Fibroblast of the conjunctiva (primary cell): ENCODE data around the gene PROK2.

ENCODE experiments used
- DNase-seq: peaks from one replicate; pipeline ENCODE4 v3.0.0-alpha.2; 2010; ENCODE audit warnings: low read depth

PROK2 gene

DNA sequence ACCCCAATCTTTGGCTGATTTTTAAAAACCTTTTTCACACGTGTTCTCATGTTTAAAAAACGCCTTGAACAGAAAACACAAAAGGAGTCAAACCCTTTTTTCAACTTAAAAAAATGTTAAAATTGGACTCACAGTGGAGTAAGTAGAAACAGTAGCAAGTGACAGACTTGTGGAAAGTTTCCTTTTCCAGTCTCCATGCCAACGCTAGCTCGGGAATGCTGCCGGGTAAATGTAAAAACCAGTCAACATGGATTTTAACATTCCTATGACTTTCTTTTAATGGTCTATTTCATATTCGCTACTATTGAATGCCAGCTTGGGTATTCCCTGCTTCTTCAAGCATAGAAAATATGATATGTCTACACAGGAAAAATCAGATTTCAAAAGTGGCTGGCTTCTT lies 1.6 kb upstream of the PROK2 start:
- DNase-seq = no peak

DNA sequence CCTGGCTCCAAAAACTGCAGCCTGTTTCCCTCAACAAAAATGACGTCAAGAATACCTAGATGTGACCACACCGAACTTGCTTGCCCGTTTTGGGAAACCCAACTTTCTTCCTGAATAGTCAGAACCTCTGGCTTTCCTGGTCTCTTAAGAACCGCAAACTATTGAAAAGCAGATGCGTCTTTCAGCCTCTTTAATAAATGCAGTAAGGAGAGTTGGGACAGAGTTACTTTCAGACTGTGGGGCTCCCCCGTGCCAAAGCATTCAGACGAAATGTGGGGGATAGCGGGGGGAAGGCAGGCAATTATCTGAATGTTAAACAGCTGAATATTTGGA lies 1.2 kb upstream of the PROK2 start:
- DNase-seq = no peak

DNA sequence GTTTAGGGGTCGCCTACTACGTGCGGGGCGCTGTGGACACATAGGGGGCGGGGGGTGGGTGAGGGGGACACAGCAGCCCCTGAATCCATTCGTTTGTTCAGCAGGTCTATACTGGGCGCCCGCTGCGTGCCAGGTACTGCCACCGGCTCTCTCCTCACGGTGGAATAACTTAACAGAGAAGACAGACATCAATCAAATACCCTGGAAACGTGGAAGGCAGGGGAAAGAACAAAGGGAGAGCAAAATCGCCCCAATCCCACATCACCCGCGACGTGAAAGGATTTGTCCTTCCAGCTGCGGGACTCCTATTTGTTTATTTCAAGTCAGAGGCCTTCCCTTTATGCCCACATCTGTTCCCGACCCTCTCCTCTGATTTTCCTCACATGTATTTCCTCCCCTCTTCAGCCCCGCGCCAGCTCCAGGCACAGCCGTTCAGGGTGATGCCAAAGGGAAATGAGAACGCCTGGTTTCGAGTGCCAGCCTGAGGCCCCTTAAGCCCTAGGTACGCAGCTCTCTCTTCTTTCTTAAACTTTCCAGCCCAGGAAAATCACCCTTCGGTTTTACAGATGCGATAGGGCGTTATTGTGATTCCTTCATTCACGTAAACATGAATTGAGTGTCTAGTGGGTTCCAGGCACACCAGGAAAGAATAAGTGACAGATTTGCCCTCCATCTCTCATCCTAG lies 726 bp upstream of the PROK2 start:
- no peak for DNase-seq

DNA sequence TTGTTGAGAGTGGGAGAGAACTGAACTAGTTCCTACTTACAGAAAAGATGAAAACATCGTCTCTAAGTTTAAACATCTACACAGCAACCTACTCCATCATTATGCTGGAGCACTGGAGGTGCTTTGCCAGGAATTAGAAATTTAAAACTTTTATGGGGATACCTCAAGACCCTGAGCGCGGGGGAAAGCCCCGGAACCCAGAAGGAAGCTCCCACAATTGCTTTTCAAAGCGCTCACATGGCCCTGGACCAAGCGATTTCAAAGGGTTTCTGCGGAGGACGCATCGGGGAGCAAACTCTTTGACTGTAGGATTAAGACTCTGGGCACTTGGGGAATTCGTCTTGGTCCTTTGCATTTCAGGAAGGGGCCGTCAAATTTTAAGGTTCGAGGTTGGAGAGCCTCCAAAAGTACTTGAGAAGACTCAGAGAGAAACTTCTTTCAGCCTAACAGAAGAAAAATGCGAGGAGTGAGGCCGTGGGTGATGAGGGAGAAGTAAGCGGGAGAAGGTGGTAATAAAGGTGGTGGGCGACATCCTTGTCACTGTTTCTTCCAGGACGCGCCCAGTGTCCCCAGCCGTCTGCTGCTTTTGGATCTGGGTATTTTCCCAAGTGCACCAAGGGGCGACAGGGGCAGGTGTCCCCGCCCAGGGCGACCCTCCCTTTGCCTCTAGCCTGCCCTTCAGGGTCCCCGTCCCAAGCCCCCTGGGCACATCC lies 591 bp downstream of the PROK2 start:
- no peak for DNase-seq

DNA sequence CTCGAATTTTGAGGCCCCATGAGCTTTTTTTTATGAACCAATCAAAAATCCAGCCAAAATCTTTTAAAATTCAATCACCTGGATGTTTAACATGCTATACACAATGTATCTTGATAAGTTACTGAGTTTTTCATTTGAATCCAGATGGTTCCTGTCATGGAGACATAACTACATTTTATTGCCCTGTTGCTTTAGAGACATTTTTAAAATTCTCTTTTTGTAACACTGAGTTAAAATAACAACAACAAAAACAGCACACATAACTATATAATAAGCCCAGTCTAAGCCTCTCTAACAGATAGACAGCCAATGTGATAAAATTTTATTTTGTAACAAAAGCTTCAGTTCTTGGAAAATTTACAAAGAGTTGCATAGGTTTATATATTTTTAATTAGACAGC lies 1.8 kb downstream of the PROK2 start:
- DNase-seq = no peak

DNA sequence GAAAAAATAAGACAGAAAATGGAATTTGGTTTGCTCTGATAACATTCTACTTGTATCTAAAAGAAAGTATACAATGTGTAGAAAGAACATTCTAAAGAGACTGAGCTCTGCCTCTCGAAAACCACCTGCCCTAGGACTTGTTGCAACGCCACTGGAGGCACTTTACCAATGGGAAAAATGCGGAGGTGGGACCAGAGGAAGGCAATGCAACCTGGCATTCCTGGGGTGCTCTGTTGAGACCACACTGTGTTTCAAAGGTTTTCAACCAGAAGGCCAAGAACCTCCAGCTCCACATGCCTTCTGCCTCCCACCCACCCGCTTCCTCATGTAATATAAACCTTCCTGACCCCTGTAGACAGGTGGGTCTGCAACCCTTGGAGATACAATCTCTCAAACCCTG lies 4.5 kb downstream of the PROK2 start:
- DNase-seq = no peak

DNA sequence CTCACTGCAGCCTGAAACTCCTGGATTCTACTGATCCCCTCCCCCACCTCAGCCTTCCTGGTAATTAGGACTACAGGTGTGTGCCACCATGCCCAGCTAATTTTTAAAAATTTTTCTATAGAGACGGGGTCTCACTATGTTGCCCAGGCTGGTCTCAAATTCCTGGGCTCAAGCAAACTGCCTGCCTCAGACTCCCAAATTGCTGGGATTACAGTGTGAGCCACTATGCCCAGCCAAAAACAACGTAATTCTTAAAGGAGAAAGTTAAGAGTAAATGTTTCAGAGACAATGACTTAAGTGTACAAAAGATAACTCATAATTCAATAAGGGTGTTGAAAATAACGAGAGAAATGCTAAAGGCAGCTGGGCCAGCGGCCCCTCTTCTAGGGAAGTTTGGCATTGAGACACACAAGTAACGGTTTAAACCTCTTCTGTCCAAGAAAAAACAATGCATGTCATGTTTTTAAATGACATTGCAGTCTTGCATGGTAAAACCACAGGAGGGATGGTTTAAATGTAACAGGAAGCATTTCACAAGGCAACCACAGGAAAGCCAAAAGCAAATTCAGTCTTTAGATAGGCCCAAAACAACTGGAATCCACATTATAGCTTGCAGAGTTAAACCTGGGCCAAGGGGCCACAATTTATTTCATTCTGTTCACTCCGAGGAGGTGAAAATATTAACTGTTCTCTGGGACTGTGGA lies 5.1 kb downstream of the PROK2 start:
- no peak for DNase-seq

DNA sequence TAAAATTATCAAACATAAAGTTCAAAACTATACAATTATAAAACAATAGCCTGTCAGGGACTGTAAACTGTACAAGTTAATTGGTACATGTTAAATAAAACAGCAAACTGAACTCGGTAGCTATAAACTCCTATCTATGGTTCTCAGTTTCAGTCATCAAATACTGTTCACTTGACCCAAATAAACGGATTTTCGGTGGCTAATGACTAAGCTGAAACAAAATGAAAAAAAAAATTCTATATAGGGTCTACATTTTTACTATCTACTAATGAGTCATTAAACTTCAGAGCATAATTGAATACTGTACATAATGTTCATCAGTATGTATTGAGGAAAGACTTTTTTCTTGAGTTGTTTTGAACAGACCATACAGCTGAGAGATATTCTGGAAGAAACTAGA lies 6.6 kb downstream of the PROK2 start:
- no peak for DNase-seq

DNA sequence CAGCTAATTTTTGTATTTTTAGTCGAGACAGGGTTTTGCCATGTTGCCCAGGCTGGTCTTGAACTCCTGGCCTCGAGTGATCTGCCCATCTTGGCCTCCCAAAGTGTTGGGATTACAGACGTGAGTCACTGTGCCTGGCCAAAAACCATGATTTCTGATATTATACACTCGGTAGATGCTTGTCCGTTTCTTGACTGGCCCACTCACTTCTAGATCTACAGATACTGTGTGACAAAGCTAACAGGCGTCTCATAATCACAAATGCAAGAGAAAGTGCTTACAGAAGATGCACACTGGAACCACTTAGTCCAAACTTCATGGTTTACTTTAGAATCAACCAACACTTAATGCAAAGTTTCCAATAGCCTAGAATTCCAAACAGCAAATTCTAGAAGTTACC lies 8.4 kb downstream of the PROK2 start:
- no peak for DNase-seq

DNA sequence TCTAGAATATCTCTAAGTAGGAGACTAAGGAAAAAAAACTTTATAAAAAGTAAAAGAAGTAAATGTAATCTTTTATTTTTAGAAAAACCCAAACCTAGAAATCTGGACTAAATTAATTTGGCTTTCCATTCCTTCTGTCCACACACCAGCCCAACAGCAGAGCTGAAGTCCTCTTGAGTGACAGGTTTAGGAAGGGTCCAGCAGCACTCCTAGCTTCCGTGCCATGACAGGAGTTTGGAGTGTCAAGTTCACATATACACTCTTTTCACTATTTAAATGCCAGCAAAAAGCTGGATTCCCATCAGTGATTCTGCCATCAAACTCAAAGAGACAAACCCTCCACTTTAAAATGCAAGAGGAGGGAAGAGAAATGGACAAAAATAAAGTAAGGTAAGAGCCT lies 13.1 kb downstream of the PROK2 start:
- no peak for DNase-seq

DNA sequence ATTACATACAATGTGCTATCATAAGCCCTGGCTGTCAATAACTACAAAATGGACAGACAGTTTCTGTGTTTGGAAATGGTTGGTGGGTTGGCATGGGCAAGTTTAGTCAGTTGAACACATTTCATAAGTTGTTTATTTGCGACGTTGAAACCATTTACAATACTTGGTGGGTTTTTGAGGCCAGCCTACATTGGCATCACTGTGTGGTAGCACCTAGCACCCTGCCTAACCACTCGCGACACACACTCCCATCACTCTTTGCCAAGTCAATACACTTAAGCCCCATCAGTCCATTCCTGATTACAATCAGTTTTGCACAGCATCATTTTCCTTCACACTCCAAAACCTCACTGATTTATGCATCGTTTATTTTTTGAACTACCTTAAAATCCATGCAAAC lies 13.8 kb downstream of the PROK2 start:
- no peak for DNase-seq

DNA sequence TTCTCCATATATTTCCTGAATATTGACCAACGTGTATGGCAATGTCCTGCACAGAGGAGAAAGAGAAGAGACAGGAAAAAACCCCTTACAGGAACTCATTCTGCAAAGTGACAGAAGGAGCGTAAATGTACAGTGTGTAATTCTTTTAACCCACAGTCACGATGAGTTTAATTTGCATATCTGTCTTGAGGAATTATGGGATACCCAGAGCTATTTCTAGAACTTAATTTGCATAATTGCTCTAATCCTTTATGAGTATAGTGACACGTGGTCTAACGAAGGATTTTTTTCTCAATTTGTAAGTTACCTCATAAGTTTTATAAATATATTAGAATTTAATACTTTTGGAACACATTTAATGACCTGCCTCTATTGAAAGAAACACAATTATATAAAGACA lies 21.5 kb downstream of the PROK2 start:
- no peak for DNase-seq

DNA sequence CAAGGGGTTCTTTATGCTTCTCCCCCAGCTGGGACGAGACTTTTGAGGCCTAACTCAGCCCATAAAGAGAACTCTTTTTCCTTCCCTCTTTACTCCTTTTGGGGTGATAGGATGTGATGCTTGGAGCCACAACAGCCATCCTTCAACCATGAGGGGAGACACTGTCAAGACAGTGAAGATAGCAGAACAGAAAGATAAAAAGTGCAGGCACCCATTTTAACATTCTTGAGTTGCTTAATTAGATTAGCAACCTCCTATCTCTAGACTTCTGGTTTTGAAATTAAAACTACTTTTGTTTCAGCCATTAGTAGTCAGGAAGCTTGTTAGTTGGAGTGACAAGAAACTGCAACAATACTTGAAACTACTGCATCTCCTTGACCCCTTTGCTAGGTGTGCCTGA lies 24.8 kb downstream of the PROK2 start:
- no peak for DNase-seq

DNA sequence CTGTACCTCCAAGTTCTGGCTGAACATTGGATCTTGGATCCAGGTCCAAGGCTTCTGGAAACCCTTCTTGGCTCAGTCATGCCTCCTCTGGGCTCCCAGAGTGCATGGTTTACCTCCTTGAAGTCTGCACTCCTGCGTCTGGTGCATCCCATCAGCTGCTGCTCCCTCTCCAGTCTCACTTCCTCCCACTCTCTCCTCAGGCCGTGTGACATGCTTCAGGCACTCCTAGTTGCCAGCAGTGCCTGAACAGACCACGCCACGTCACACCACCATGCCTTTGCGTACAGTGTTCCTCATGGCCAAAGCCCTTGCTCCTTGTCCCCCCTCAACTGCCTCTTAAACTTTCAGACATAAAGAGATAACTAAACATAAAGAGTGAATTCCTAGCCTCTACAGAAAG lies 25.5 kb downstream of the PROK2 start:
- no peak for DNase-seq

DNA sequence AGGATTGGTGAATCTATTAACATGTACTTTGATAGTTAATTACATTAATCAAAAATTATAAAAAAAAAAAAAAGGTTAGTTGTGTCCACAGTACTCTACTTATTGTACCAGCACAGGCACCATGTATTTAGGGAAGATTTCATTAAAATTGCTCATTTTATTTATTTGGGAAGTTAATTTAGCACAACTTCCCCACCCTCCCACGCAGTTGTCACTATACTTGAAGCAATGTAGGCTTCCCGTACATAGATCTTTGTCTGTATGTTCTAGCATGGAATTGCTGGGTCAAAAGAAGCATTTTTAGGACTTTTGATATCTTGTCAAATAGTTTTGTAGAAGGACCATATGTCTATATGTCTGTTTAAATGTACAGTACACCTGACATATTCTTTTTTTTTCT lies 26.9 kb downstream of the PROK2 start:
- DNase-seq = no peak

DNA sequence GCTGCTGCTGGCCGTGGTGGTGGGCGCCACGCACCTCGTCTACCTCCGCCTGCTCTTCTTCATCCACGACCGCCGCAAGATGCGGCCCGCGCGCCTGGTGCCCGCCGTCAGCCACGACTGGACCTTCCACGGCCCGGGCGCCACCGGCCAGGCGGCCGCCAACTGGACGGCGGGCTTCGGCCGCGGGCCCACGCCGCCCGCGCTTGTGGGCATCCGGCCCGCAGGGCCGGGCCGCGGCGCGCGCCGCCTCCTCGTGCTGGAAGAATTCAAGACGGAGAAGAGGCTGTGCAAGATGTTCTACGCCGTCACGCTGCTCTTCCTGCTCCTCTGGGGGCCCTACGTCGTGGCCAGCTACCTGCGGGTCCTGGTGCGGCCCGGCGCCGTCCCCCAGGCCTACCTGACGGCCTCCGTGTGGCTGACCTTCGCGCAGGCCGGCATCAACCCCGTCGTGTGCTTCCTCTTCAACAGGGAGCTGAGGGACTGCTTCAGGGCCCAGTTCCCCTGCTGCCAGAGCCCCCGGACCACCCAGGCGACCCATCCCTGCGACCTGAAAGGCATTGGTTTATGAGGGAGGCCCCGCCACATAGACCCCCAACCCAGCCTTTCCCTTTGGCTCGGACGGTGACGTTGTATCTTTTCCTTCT lies 30.2 kb downstream of the PROK2 start:
- no peak for DNase-seq

DNA sequence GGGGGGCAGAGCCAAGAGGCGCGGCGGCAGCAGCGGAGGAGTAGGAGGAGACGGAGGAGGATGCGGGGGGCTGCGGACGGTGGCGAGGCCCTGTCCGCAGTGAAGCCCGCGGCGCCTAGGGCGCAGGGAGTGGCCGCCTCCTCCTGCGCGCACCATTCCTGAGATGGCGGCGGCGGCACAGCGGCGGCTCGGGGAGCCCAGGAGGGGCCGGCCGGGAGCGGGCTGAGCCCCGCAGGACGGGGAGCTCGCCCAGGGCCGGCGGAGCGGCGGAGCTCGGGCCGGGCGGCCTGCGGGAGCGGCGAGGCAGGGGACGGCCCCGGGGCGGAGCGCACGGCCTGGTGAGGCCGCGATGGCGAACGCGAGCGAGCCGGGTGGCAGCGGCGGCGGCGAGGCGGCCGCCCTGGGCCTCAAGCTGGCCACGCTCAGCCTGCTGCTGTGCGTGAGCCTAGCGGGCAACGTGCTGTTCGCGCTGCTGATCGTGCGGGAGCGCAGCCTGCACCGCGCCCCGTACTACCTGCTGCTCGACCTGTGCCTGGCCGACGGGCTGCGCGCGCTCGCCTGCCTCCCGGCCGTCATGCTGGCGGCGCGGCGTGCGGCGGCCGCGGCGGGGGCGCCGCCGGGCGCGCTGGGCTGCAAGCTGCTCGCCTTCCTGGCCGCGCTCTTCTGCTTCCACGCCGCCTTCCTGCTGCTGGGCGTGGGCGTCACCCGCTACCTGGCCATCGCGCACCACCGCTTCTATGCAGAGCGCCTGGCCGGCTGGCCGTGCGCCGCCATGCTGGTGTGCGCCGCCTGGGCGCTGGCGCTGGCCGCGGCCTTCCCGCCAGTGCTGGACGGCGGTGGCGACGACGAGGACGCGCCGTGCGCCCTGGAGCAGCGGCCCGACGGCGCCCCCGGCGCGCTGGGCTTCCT lies 31.0 kb downstream of the PROK2 start, which contains the start of gene GPR27:
Gene GPR27, plus strand, starts transcription at position 155 of the 909 bp plus-strand sequence. Its CDS starts 195 bp downstream, at position 350.
- DNase-seq = no peak

DNA sequence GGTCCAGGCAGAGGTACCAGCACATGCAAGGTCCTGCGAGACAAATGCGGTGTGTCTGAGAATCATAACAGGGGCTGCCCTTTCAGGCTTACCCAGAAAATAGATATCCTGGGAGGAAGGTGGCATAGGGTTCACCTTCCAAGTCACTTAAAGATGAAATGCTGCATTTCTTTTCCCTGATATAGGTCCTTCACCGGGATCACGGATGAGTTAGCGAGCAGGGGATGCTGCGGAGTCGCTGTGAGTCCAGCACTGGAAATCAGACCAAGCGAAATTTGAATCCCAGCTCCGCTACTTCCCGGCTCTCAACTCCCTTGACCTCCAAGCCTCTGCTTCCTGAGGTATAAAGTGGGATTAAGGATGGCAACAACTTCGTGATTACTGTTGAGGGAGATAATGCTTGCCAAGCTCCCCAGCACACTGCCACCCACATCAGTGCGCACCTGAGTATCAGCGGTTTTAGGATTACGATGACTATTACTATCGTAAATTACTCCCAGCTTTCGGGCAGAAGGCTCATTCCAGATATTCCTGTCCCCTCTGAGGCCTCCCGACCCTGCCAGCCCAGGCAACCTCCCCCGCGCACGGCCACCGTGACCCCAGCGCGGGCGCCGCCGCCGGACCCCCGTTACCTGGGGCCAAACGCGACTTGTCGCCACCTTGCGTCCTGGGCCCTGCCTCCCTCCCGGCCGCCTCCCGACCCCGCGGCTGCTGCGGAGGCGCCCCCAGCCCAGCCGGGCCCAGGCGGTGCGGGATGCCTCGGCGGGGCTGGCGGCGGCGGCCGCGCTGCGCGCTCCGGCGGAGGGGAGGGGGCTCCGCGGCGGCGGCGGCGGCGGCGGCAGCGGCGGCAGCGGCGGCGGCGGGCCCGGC lies 31.9 kb downstream of the PROK2 start:
- DNase-seq = no peak

DNA sequence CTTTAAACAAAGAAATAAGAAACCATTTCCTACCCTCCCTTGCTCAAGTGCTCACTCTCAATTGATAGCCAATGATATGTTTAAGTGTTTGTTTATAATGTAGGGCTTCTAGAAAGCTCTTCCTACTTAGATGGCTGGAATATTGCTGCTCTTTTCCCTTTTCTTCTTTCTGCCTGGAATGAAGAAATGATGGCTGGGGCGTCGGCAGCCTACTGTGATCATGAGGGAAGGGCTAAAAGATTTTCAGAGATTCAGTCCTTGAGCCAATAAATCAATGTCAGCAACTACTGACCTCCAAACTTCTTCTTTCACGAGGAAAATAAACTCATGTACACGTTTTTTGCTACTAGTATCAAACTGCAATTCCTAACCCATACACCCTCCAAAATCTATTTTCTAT lies 33.3 kb downstream of the PROK2 start:
- DNase-seq = no peak

DNA sequence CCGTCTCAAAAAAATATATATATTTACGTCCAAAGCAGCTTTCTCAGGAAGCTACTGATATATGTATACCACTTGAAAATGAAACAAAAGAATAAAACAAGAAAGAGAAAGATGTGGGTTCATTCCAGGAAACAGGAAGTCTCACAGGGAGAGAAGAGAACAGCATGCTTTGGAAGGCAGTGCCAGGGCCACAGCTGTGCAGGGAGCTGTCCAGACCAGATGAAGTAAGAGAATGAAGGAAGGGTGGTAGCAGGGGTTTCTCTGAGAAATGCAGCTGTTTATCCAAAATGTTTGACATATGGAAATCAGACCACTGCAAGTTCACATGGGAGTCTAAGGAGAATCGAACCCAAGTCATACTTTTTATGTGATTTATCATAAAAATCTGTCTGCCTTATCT lies 40.2 kb downstream of the PROK2 start:
- DNase-seq = no peak

DNA sequence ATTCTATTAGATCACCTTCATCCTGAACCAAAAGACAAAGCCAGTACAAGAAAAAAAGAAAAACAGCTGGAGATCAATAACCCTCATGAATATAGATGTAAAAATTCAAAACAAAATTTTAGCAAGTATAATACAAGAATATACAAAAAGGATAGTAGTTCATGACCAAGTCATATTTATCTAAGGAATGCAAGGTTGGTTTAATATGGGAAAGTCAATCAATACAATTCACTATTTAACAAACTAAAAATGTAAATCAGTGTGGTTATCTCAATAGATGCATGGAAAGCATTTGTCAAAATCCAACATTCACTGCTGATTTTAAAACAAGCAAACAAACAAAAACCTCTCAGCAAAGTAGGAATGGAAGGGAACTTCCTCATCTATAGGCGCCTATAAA lies 42.3 kb downstream of the PROK2 start:
- DNase-seq = no peak
